ENCODE results near the gene POLR1A. TPM values are rescaled to one million over a fixed set of nuclear protein-coding genes. Genes with fewer than 3 reads are reported as not detected.

POLR1A gene
- total RNA-seq, 1 experiment from 2014 or later = 25.5 TPM

DNA sequence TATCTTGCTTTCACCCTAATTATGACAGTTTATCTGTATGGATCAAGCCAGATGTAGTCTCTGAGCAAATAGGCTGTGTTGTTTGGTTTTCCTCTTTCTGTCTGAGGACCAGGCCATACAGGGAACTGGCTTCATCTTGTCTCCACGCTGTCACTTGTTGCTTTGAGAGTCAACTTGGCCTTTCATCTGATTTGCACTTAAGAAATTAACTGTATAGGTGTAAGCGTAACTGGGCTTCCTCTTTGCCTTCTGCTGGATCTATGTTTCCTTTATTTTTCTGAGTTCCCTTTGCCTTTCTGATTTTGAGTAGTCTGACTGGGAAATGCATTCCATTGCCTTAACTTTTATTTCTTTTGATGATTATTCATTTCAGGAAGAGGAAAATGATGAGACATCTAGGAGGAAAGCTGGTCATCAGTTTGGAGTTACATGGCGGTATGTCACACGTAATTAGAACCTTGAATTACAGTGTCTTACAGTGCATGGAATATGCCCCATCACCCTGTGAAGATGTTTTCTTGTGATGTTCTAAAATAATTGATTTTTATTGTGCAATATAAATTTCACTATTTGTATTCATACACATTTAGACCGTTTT, 17.7 kb upstream of the POLR1A start:
- Histone ChIP-seq H3K27ac (no peak overlapping the region), H3K36me3 (peaks cover 95% of the 10 kb centered on the region), H3K9me3 (replicated peaks) (no peaks in the 10 kb centered on the region), H3K27me3 (replicated peaks) (no peaks in the 10 kb centered on the region), H3K4me1 (replicated peaks) (no peaks in the 10 kb centered on the region), H3K4me3 (no peak overlapping the region)
- DNase-seq (ENCODE audit: low read depth in 1 of 2, low spot score in 2 of 2) = no peak

DNA sequence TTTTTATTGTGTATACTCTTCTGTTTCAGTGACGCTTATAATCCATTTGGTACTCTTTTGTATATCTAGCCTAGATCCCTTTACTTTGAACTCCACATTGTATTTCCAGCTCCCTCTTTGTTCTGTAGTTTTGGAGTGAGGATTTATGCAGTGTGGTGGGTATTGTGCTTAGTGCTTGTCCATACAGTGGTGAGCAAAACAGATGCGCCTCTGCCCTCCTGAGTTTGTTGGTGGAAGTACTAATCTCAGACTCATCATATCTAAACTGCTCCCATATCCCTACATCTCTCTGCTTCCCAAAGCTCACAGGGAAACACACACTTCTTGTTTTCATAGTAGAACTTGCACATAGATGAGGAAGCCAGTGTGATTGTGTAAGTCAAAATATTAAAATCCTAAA, 12.4 kb upstream of the POLR1A start:
- H3K36me3 ChIP-seq = peaks cover 86% of the 10 kb centered on the region
- no peaks in the 10 kb centered on the region for H3K9me3 ChIP-seq (replicated peaks)
- H3K4me1 ChIP-seq (replicated peaks) = peaks cover 24% of the 10 kb centered on the region
- H3K4me3 ChIP-seq = no peak overlapping the region
- no peak overlapping the region for H3K27ac ChIP-seq
- DNase-seq (ENCODE audit: low read depth in 1 of 2, low spot score in 2 of 2) = no peak
- H3K27me3 ChIP-seq (replicated peaks) = no peaks in the 10 kb centered on the region

DNA sequence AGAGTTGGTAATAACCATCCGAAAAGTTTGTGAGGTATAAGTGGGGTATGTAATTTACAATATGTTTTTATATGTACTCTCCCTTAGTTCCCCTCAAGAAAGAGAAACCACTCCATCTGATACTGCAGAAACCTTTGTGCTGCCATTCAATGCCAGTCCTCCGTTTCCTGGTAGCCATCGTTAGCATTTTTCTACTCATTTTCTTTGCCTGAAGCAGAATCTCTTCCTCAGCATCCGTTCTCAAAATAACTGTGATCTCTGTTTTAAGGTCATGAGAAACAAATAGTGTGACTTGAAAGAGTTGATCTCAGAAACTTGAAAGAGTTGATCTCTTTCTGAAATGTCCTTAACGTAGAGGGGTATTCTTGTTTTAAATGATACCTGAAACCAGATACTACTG, 1.3 kb upstream of the POLR1A start:
- DNase-seq (ENCODE audit: low read depth in 1 of 2, low spot score in 2 of 2) = no peak

DNA sequence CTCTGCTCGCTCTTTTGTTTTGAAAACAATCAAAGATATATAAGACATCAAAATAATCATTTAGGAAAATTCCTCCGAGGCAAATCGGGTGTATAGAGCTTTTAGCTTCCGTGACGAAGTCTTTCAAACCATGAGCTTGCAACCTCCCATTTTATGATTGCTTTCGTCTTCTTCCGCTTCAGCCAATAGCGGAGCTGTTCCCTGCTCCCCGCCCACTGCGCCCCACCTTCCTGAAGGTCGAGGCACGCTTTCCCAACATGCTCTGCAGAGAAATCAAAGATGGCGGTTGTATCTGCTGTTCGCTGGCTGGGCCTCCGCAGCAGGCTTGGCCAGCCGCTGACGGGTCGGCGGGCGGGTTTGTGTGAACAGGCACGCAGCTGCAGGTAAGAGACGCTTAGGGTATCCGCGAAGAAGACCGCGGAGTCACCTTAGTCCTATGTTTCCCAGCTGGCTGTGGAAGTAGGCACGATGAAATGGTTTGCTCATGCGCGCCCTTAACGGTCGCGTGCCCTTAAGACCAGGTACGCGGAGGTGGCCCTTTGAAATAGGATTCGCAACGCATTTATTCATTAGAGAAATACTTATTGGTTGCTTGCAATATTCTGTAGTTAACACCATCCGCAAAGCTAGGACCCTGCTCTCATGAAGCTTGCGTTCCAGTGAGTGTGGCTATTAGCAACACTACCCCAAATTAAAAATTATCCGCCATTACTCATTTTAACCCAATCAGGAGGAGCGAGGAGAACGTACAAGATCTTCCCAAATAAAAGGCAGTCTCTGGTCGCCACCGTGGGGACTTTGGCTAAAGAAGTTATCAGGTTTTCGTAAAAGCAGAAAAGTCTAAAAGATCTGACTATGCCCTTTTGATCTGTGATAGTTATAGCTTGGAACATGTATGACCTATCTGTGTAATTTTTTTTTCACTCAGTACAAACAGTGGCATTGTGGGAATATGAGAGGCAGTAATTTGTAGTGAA, 571 bp upstream of the POLR1A start, which contains the start of gene PTCD3:
TSS of gene PTCD3 (plus strand) at position 267 of the 977 bp plus-strand sequence. CDS start at position 280, 13 bp downstream.
- Histone ChIP-seq H3K9me3 (replicated peaks) (no peaks in the 10 kb centered on the region), H3K27ac (peak within 1 kb of the TSS; percentile 97), H3K27me3 (replicated peaks) (no peaks in the 10 kb centered on the region), H3K4me3 (peak within 1 kb of the TSS; percentile 60), H3K4me1 (replicated peaks) (peaks cover 15% of the 10 kb centered on the region), H3K36me3 (peaks cover 67% of the 10 kb centered on the region)
- DNase-seq (ENCODE audit: low read depth in 1 of 2, low spot score in 2 of 2) = peak; percentile 96 to 98

More for the DNA sequence above, 1.3 kb upstream of the POLR1A start:
- Histone ChIP-seq H3K36me3 (peaks cover 67% of the 10 kb centered on the region), H3K4me1 (replicated peaks) (peaks cover 15% of the 10 kb centered on the region), H3K9me3 (replicated peaks) (no peaks in the 10 kb centered on the region), H3K27me3 (replicated peaks) (no peaks in the 10 kb centered on the region), H3K4me3 (peak overlapping the region; percentile 60), H3K27ac (peak overlapping the region; percentile 97)

DNA sequence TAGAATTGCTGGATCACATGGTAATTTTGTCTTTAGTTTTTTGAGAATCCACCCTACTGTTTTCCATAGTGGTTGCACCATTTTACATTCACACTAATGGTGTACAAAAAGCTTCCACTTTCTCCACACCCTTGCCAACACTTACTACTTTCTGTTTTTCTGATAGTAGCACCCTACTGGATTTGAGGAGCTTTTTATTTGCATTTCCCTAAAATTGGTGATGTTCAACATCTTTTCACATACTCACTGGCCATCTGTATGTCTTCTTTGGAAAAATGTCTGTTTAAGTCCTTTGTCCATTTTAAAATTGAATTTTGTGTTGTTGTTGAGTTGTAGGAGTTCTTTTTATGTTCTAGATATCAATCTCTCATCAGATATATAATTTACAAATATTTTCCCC, 3.5 kb downstream of the POLR1A start:
- H3K36me3 ChIP-seq = peaks cover 54% of the 10 kb centered on the region
- H3K27me3 ChIP-seq (replicated peaks) = no peaks in the 10 kb centered on the region
- peaks cover 8% of the 10 kb centered on the region for H3K4me1 ChIP-seq (replicated peaks)
- H3K4me3 ChIP-seq = no peak overlapping the region
- no peaks in the 10 kb centered on the region for H3K9me3 ChIP-seq (replicated peaks)
- DNase-seq (ENCODE audit: low read depth in 1 of 2, low spot score in 2 of 2) = no peak
- no peak overlapping the region for H3K27ac ChIP-seq

DNA sequence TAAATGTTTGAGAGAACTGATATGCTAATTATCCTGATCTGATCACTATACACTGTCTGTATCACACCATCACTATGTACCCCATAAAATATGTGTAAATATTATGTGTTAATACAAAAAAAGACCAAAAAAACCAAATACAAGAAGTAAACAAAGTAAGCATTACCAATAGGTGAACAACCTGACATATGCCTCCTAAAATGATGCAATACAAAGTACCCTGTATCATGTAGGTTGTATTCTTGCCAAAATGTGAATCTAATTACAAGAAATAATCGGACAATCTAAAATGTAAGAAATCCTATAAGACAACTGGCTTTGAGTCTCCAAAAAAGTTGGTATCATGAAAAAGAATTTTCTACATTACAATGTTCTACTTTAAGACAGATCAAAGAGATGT, 7.8 kb downstream of the POLR1A start:
- no peaks in the 10 kb centered on the region for H3K9me3 ChIP-seq (replicated peaks)
- H3K4me3 ChIP-seq = no peak overlapping the region
- H3K36me3 ChIP-seq = peaks cover 77% of the 10 kb centered on the region

DNA sequence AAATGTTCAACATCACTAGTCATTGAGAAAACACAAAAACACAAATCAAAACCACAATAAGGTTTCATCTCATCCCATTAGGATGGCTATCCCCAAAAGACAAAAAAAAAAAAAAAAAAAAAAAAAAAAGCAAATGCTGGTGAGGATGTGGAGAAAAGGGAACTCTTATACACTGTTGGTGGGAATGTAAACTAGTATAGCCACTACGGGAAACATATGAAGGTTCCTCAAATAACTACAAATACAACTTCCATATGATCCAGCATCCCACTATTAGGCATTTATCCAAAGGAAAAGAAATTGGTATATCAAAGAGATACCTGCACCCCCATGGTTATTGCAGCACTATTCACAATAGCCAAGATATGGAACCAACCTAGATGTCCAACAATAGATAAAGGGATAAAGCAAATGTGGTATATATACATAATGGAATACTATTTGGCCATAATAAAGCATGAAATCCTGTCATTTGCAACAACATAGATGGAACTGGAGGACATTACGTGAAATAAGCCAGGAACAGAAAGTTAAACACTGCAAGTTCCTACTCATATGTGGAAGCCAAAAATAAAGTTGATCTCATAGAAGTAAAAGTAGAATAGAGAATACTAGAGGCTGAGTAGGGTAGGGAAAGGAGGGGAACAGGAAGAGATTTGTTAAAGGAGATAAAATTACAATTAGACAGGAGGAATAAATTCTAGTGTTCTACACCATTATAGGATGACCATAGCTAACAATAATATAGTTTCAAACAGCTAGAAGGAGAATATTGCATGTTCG, 8.4 kb downstream of the POLR1A start:
- Histone ChIP-seq H3K27ac (no peak overlapping the region), H3K27me3 (replicated peaks) (no peaks in the 10 kb centered on the region), H3K4me1 (replicated peaks) (no peaks in the 10 kb centered on the region), H3K36me3 (peaks cover 77% of the 10 kb centered on the region), H3K9me3 (replicated peaks) (no peaks in the 10 kb centered on the region), H3K4me3 (no peak overlapping the region)
- no peak for DNase-seq (ENCODE audit: low read depth in 1 of 2, low spot score in 2 of 2)

More for the DNA sequence above, 7.8 kb downstream of the POLR1A start:
- Histone ChIP-seq H3K4me1 (replicated peaks) (no peaks in the 10 kb centered on the region), H3K27ac (no peak overlapping the region), H3K27me3 (replicated peaks) (no peaks in the 10 kb centered on the region)
- DNase-seq (ENCODE audit: low read depth in 1 of 2, low spot score in 2 of 2) = no peak

DNA sequence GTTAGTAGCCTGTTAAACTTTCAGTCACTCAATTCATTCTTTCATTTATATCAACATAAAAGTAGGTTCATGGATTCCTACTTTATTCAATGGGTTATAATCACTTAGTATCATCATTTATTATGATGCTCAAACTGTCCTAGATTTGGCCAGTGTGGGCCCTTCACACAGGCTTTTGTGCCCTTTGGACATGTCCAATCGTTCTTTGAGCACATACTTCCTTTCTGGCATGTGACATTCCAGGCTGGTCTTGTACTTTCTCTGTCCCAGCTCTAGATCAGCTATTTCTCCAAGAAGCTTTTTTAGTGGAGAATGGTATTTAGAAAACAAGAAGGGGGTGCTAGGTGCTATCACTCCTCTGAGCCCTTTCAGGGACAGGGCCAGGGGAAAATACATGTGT, 11.5 kb downstream of the POLR1A start:
- Histone ChIP-seq H3K27ac (no peak overlapping the region), H3K36me3 (peaks cover 78% of the 10 kb centered on the region), H3K4me1 (replicated peaks) (no peaks in the 10 kb centered on the region), H3K9me3 (replicated peaks) (no peaks in the 10 kb centered on the region), H3K4me3 (no peak overlapping the region), H3K27me3 (replicated peaks) (no peaks in the 10 kb centered on the region)
- no peak for DNase-seq (ENCODE audit: low read depth in 1 of 2, low spot score in 2 of 2)

DNA sequence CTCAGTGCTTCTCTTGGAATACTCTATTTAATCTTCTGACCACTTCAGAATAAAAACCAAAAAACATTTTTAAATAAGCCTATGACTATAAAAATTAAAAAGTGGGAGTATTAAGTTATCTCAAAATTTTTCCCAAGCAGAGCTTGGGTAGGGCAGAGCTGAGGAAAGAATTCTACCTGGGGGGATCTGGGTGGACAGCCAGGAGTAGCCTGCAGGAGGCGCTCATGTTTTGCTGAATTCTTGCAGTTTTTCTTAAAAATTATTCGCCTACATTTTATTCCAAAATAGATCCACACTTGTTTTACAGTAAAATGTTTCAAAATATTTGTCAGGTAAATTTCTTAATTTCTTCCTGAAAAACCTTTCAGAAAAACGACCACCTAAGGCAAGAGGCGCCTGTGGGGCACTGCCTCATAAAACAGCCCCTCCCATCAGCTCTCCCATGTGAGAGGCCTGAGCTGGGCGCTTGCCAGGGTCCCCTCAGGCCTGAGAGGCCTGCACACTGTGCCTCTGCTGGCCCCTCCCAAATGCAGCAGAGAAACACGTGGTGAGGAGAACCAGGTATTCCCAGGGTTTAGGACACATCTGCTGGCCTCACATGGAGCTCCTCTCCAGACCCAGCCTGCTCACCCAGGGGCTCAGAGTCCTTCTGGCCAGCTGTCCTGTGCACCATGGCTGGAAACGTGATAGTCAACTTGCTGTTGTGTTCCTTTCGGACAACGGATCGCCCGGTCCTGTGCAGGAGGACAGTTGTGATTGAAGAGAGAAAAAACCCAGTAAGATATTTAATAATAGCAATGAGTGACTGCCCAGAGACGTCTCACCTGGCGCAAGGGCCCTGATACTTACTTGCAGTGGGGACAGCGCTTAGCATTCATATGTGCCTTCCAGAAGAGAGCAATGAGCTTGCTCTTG, 17.5 kb downstream of the POLR1A start:
- Histone ChIP-seq H3K4me3 (no peak overlapping the region), H3K4me1 (replicated peaks) (no peaks in the 10 kb centered on the region), H3K36me3 (peaks cover 71% of the 10 kb centered on the region), H3K27ac (no peak overlapping the region), H3K9me3 (replicated peaks) (no peaks in the 10 kb centered on the region), H3K27me3 (replicated peaks) (no peaks in the 10 kb centered on the region)
- DNase-seq (ENCODE audit: low read depth in 1 of 2, low spot score in 2 of 2) = no peak

DNA sequence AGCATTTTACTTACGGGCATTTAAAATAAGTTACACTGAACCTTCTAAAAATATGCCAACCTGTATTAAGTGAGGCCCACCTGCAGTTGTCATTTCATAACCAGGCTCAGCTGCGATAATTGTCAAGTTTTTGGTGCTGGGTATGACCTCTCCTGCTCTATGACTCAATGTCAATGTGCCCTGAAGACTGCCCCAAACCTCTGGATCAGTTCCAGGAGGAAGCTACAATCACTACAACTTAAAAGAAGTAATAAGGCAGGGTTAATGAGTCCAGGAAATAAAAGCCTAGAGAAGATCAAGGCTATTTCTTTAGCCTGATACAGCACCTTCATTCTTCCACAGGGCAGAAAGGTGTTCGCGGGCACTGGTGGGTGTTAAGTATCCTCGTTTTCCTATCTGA, 22.9 kb downstream of the POLR1A start:
- peaks cover 76% of the 10 kb centered on the region for H3K36me3 ChIP-seq
- 0 out of 2 replicates have a peak, but pooled peaks cover 5% of the 10 kb centered on the region for H3K4me1 ChIP-seq (replicated peaks)
- no peaks in the 10 kb centered on the region for H3K9me3 ChIP-seq (replicated peaks)
- H3K4me3 ChIP-seq = no peak overlapping the region
- no peak for DNase-seq (ENCODE audit: low read depth in 1 of 2, low spot score in 2 of 2)
- H3K27me3 ChIP-seq (replicated peaks) = no peaks in the 10 kb centered on the region
- no peak overlapping the region for H3K27ac ChIP-seq

DNA sequence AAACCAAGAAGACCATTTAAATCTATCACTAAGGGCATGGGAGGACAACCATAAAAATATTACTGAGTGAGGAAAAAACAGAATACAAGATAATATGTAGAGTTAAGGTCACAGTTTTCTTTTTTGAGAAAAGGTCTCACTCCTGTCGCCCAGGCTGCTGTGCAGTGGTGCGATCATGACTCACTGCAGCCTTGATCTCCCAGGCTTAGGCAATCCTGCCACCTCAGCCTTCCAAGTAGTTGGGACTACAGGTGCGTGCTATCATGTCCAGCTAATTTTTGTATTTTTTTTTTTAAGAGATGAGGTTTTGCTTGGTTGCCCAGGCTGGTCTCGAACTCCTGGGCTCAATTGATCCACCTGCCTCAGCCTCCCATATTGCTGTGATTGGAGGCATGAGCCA, 24.0 kb downstream of the POLR1A start:
- no peaks in the 10 kb centered on the region for H3K27me3 ChIP-seq (replicated peaks)
- DNase-seq (ENCODE audit: low read depth in 1 of 2, low spot score in 2 of 2) = no peak
- H3K4me3 ChIP-seq = no peak overlapping the region
- H3K9me3 ChIP-seq (replicated peaks) = no peaks in the 10 kb centered on the region
- H3K27ac ChIP-seq = no peak overlapping the region
- peaks cover 76% of the 10 kb centered on the region for H3K36me3 ChIP-seq
- H3K4me1 ChIP-seq (replicated peaks) = 0 out of 2 replicates have a peak, but pooled peaks cover 5% of the 10 kb centered on the region

DNA sequence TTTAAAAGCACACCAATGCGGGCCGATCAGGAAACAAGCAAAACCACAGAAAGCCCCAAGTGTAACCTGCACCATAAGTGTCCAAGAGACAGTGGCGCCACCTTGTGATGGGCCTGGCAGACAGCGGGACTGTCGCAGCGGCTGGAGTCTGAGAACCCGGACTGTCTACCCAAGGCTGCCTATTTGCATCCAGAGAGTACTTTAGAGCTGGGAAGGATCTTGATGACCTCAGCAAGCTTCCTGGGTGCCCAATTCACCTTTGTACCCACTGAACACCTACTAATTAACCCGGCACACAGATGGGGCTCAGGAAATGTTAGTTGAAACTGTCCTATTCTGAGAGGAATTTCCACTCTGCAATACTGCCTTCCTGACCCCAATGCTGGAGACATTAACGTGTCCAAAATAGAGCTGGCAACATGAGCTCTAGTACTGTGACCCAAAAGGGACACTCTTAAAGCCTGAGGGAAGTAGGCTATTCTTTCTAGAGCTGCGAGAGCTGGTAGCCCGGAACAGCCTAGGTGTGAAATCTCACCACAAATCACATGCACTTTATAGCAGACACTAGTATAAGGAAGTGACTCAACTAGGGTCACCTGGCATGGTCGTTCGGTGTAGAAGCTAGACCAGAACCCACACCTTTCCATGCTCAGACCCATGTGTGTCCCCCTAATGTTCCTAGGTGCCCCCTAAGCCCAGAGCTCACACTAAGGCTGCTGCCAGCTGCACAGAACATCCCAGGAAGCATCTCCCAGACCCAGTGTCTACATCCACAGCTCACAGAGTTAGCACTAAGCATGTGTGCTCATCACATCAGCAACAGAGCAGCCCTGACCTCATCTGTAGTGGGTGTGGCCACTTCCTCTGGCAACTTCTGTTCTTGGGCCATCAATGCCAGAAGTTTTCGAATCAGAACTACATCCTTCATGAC, 25.4 kb downstream of the POLR1A start:
- DNase-seq (ENCODE audit: low read depth in 1 of 2, low spot score in 2 of 2) = peak; percentile 47 to 79
- Histone ChIP-seq H3K27ac (no peak overlapping the region), H3K9me3 (replicated peaks) (no peaks in the 10 kb centered on the region), H3K4me1 (replicated peaks) (0 out of 2 replicates have a peak, but pooled peaks cover 5% of the 10 kb centered on the region), H3K27me3 (replicated peaks) (no peaks in the 10 kb centered on the region), H3K36me3 (peaks cover 77% of the 10 kb centered on the region), H3K4me3 (no peak overlapping the region)
